HCT116 (cell line): ENCODE data around the gene PCDHA2. TPM values are rescaled to one million over a fixed set of nuclear protein-coding genes. Genes with fewer than 3 reads are reported as not detected.
"Not testable (repeated sequence)": the region's sequence is repeated elsewhere in the genome, so short reads cannot be mapped to it uniquely, and the experiment has no call there.

Experiments
- ATAC-seq: fragments of 200-7000 bp; cut with Tn5 transposase; 2 replicates; pipeline ENCODE4 v1.9.1; 2020; ENCODE audit warnings: mild to moderate bottlenecking, moderate library complexity
- BruUV-seq: library from RNA; stranded (reverse); fragments of 400-500 nt; replicated peaks from 2 replicates; lab custom pipeline; 2021; lab: Mats Ljungman, UMichigan
- CTCF ChIA-PET: fragments of 300-600 bp; sonication (Branson Sonifier 250); formaldehyde crosslinking; loops from one replicate; lab custom pipeline; 2021; ENCODE audit warnings: antibody characterized with exemption; lab: Charles Lee
- POLR2A ChIA-PET: fragments of 300-600, 350-600 bp; sonication (Branson Sonifier 250); formaldehyde crosslinking; loops from one replicate; lab custom pipeline; 2021; ENCODE audit warnings: antibody characterized with exemption; lab: Charles Lee
- RAD21 ChIA-PET, 2 experiments: fragments of 300-600 bp; sonication (Branson Sonifier 250); formaldehyde crosslinking; loops; one replicate each; lab custom pipeline; 2023; ENCODE audit warnings: low total read pairs in 2 of 2; ENCODE audit not compliant: uncharacterized antibody in 2 of 2, unreplicated experiment in 2 of 2, low non-redundant PET in 1 of 2; lab: Charles Lee
- DNase-seq: peaks from one replicate; pipeline ENCODE4 v3.0.0-alpha.2; 2010; ENCODE audit warnings: low read depth, low spot score
- H2AFZ ChIP-seq: fragments of 200-600 bp; shearing (Covaris generic), sonication (generic); 2 replicates; pipeline ENCODE4 v1.6.1; 2017; ENCODE audit warnings: low read depth, mixed run types, mixed read lengths, antibody characterized with exemption, low read length; ENCODE audit not compliant: poor library complexity, severe bottlenecking
- H3K27ac ChIP-seq: 2 replicates; pipeline ENCODE4 v1.5.1; 2012; ENCODE audit warnings: low read depth, low read length
- H3K27me3 ChIP-seq: fragments of 200-600 bp; sonication (generic); 2 replicates; pipeline ENCODE4 v1.6.1; 2016; ENCODE audit warnings: mixed run types, low read length, mixed read lengths; ENCODE audit not compliant: insufficient read depth
- H3K36me3 ChIP-seq, 2 experiments: fragments of 200-500 bp in 1 of 2; fragments of 200-600 bp in 1 of 2; sonication (Bioruptor generic) in 1 of 2; sonication (generic) in 1 of 2; 2 replicates each; pipeline versions ENCODE4 v1.5.1 to v1.6.1; 2014 to 2016; ENCODE audit warnings: low read length in 2 of 2, inconsistent platforms in 1 of 2, mixed read lengths in 1 of 2, mixed run types in 1 of 2; ENCODE audit not compliant: insufficient read depth in 2 of 2, control insufficient read depth in 1 of 2
- H3K4me1 ChIP-seq, 2 experiments: fragments of 200-600 bp in 1 of 2; sonication (generic) in 1 of 2; 2 replicates each; pipeline versions ENCODE4 v1.5.1 to v1.6.1; 2012 to 2017; ENCODE audit warnings: low read length in 2 of 2, inconsistent platforms in 1 of 2, mild to moderate bottlenecking in 1 of 2, mixed read lengths in 1 of 2, mixed run types in 1 of 2, moderate library complexity in 1 of 2; ENCODE audit not compliant: insufficient read depth in 2 of 2, control insufficient read depth in 1 of 2
- H3K4me2 ChIP-seq: fragments of 200-600 bp; sonication (generic); 2 replicates; pipeline ENCODE4 v1.6.1; 2017; ENCODE audit warnings: mixed run types, low read length, mixed read lengths
- H3K4me3 ChIP-seq, 2 experiments: fragments of 200-600 bp in 1 of 2; sonication (generic) in 1 of 2; replicated peaks in 1 of 2; 2 replicates each; pipeline ENCODE4 v1.5.1; 2011 to 2016; ENCODE audit warnings: low read length in 2 of 2, control low read depth in 1 of 2, low read depth in 1 of 2, mild to moderate bottlenecking in 1 of 2, mixed read lengths in 1 of 2, mixed run types in 1 of 2
- H3K79me2 ChIP-seq: fragments of 200-600 bp; sonication (generic); 2 replicates; pipeline ENCODE4 v1.6.1; 2017; ENCODE audit warnings: mild to moderate bottlenecking, mixed run types, low read length, moderate library complexity, mixed read lengths; ENCODE audit not compliant: insufficient read depth
- H3K9ac ChIP-seq: fragments of 200-600 bp; sonication (generic); 2 replicates; pipeline ENCODE4 v1.6.1; 2016; ENCODE audit warnings: low read length, mixed read lengths
- H3K9me2 ChIP-seq: fragments of 200-600 bp; sonication (generic), shearing (Covaris generic); 2 replicates; pipeline ENCODE4 v1.6.1; 2017; ENCODE audit warnings: mixed run types, mild to moderate bottlenecking, moderate library complexity; ENCODE audit not compliant: insufficient read depth
- H3K9me3 ChIP-seq, 2 experiments: fragments of 200-500 bp in 1 of 2; fragments of 200-600 bp in 1 of 2; sonication (Bioruptor generic) in 1 of 2; sonication (generic) in 1 of 2; 2 replicates each; pipeline ENCODE4 v1.6.1; 2014 to 2017; ENCODE audit warnings: low read length in 2 of 2, mixed read lengths in 2 of 2, inconsistent platforms in 1 of 2, low read depth in 1 of 2, mild to moderate bottlenecking in 1 of 2, mixed run types in 1 of 2, moderate library complexity in 1 of 2; ENCODE audit not compliant: control insufficient read depth in 1 of 2, insufficient read depth in 1 of 2
- H4K20me1 ChIP-seq: fragments of 200-600 bp; sonication (generic), shearing (Covaris generic); 2 replicates; pipeline ENCODE4 v1.6.1; 2017; ENCODE audit warnings: mixed run types, mild to moderate bottlenecking, moderate library complexity; ENCODE audit not compliant: insufficient read depth
- ATF3 ChIP-seq: IDR thresholded peaks from 2 replicates; pipeline ENCODE4 v1.6.1; 2012
- ELF1 ChIP-seq: IDR thresholded peaks from 2 replicates; pipeline ENCODE4 v1.6.1; 2012; ENCODE audit warnings: low read depth, borderline replicate concordance
- JUND ChIP-seq: IDR thresholded peaks from 2 replicates; pipeline ENCODE4 v1.6.1; 2012
- SP1 ChIP-seq: IDR thresholded peaks from 2 replicates; pipeline ENCODE4 v1.6.1; 2012; ENCODE audit warnings: low read depth
- ZFX ChIP-seq: fragments of 450-650 bp; IDR thresholded peaks from 2 replicates; pipeline ENCODE4 v1.6.1; 2017
- ZNF274 ChIP-seq: fragments of 200-500 bp; sonication (Bioruptor generic); IDR thresholded peaks from 2 replicates; pipeline ENCODE4 v1.6.1; 2014; ENCODE audit warnings: mild to moderate bottlenecking, low read depth, low read length, inconsistent platforms
- intact Hi-C: fragments of 100-400 bp; cut with micrococcal nuclease; formaldehyde crosslinking; loops from 2 replicates; pipeline ENCODE4 v1.10.0; 2022
- total RNA-seq: library from RNA; stranded (reverse); gene quantifications from one replicate; pipeline ENCODE4 v1.2.1, GENCODE V29; 2021; ENCODE audit not compliant: unreplicated experiment

Gene PCDHA2
- total RNA-seq, 1 experiment from 2014 or later, result not detected

- H3K27me3 ChIP-seq, ATAC-seq, H3K27ac ChIP-seq, H3K9me3 ChIP-seq, H3K4me1 ChIP-seq, H3K9ac ChIP-seq, DNase-seq, H3K4me2 ChIP-seq, CTCF ChIA-PET, BruUV-seq, H2AFZ ChIP-seq, H3K9me2 ChIP-seq, POLR2A ChIA-PET, H3K4me3 ChIP-seq, H3K36me3 ChIP-seq, H4K20me1 ChIP-seq, H3K79me2 ChIP-seq, RAD21 ChIA-PET: not testable (repeated sequence)
- intact Hi-C loops, result loop anchor here (5.0 kb wide), 1 partner anchor 36 kb away; no protein-coding TSS in a partner anchor
Measured at GRCh38 chr5:140787849-140788504, 6.7 kb upstream of the PCDHA2 start.

- Histone ChIP-seq H3K27me3 (no peaks in the 10 kb centered on the region), H3K9me2 (no peaks in the 10 kb centered on the region), H3K4me3 (no peak overlapping the region), H3K9ac (no peak overlapping the region), H3K4me1 (no peaks in the 10 kb centered on the region), H2AFZ (no peak overlapping the region), H3K79me2 (no peaks in the 10 kb centered on the region), H4K20me1 (no peaks in the 10 kb centered on the region), H3K36me3 (no peaks in the 10 kb centered on the region), H3K9me3 (peaks cover 0 to 6% of the 10 kb centered on the region in 2 experiments; a peak in 1 of 4 replicates)
- BruUV-seq, result no TSS peak
- no peak for ATAC-seq
- POLR2A ChIA-PET, result no interaction called here
- intact Hi-C loops, result no loop called here
- CTCF ChIA-PET, result no interaction called here
- RAD21 ChIA-PET, result no interaction called here
- no peak for TF ChIP-seq ELF1
- TF ChIP-seq JUND, result no peak
- TF ChIP-seq ZFX, result no peak
- no peak for TF ChIP-seq ATF3
- TF ChIP-seq SP1, result no peak
- TF ChIP-seq ZNF274, result no peak
- TF ChIP-seq, all 23 proteins: peak for 0
- Histone ChIP-seq H3K4me2 (no peak overlapping the region), H3K27ac (no peak overlapping the region)
- no peak for DNase-seq
Measured at GRCh38 chr5:140791089-140791488, 3.6 kb upstream of the PCDHA2 start.
